HepG2 (cell line): ENCODE data around the gene WSCD2. TPM values are rescaled to one million over a fixed set of nuclear protein-coding genes. Genes with fewer than 3 reads are reported as not detected.

ENCODE experiments used
- ATAC-seq: fragments of 200-7000 bp; cut with Tn5 transposase; 3 replicates; pipeline ENCODE4 v1.9.1; 2020; ENCODE audit warnings: mild to moderate bottlenecking, moderate library complexity
- BruUV-seq: library from RNA; stranded (reverse); fragments of 400-500 nt; replicated peaks from 2 replicates; lab custom pipeline; 2021; lab: Mats Ljungman, UMichigan
- CTCF ChIA-PET: fragments of 300-600 bp; formaldehyde crosslinking; extraction: SDS; loops from one replicate; lab custom pipeline; 2021; ENCODE audit warnings: low total read pairs, inconsistent platforms, low intra/inter-chr PET ratio; lab: Yijun Ruan, JAX
- POLR2A ChIA-PET: fragments of 350-600 bp; sonication (Branson Sonifier 250); formaldehyde crosslinking; loops from one replicate; lab custom pipeline; 2020; ENCODE audit warnings: antibody characterized with exemption, inconsistent platforms; lab: Yijun Ruan, JAX
- DNase-seq: peaks from one replicate; pipeline ENCODE4 v3.0.0-alpha.2; 2015; ENCODE audit warnings: low spot score
- FAIRE-seq: peaks from 3 replicates; lab custom pipeline; 2011; peaks lifted over from hg19 to GRCh38; lab: Jason Lieb, UNC
- H2AFZ ChIP-seq: one replicate; pipeline ENCODE4 v1.6.1; 2011; ENCODE audit warnings: low read length, inconsistent platforms
- H3K27ac ChIP-seq: fragments of 300-600 bp; 3 replicates; pipeline ENCODE4 v1.8.0; 2011; ENCODE audit warnings: mixed run types, mild to moderate bottlenecking, mixed read lengths, low read length, inconsistent platforms; ENCODE audit not compliant: insufficient read depth; ENCODE audit errors: extremely low read length
- H3K27me3 ChIP-seq, 2 experiments: fragments of 200-600 bp in 1 of 2; 2 replicates in 1 of 2; 3 replicates in 1 of 2; pipeline versions ENCODE4 v1.6.0 to v1.8.0; 2011; ENCODE audit warnings: low read length in 2 of 2, mild to moderate bottlenecking in 2 of 2, moderate library complexity in 2 of 2, inconsistent platforms in 1 of 2; ENCODE audit not compliant: insufficient read depth in 2 of 2, control insufficient read depth in 1 of 2
- H3K36me3 ChIP-seq, 2 experiments: fragments of 200-600 bp in 1 of 2; replicated peaks in 1 of 2; 2 replicates in 1 of 2; 3 replicates in 1 of 2; pipeline versions ENCODE4 v1.5.1 to v1.8.0; 2011; ENCODE audit warnings: low read length in 2 of 2, inconsistent platforms in 1 of 2; ENCODE audit not compliant: insufficient read depth in 2 of 2, control insufficient read depth in 1 of 2
- H3K4me1 ChIP-seq: 2 replicates; pipeline ENCODE4 v1.5.1; 2012; ENCODE audit warnings: low read length, inconsistent platforms; ENCODE audit not compliant: insufficient read depth
- H3K4me2 ChIP-seq: 2 replicates; pipeline ENCODE4 v1.6.0; 2011; ENCODE audit warnings: low read depth, low read length, inconsistent platforms
- H3K4me3 ChIP-seq, 3 experiments: fragments of 200-600 bp in 1 of 3; sonication (generic), shearing (Covaris generic) in 1 of 3; replicated peaks in 1 of 3; 2 replicates each; pipeline ENCODE4 v1.5.1; 2011 to 2016; ENCODE audit warnings: low read length in 3 of 3, inconsistent platforms in 2 of 3, low read depth in 2 of 3, mild to moderate bottlenecking in 2 of 3, control low read depth in 1 of 3, mixed read lengths in 1 of 3; ENCODE audit not compliant: insufficient read depth in 1 of 3
- H3K79me2 ChIP-seq: one replicate; pipeline ENCODE4 v1.6.1; 2011; ENCODE audit warnings: low read length, inconsistent platforms; ENCODE audit not compliant: insufficient read depth
- H3K9ac ChIP-seq: 2 replicates; pipeline ENCODE4 v1.6.0; 2011; ENCODE audit warnings: mild to moderate bottlenecking, low read depth, low read length, inconsistent platforms; ENCODE audit not compliant: insufficient read depth
- H3K9me3 ChIP-seq: 2 replicates; pipeline ENCODE4 v1.5.1; 2012; ENCODE audit warnings: mild to moderate bottlenecking, low read length
- H4K20me1 ChIP-seq: 2 replicates; pipeline ENCODE4 v1.6.0; 2011; ENCODE audit warnings: inconsistent platforms, mild to moderate bottlenecking, low read length, moderate library complexity; ENCODE audit not compliant: insufficient read depth
- CEBPZ ChIP-seq: IDR thresholded peaks from 2 replicates; pipeline ENCODE4 v1.6.1; 2012; ENCODE audit warnings: low read length, improper control_type of control experiment
- HOMEZ ChIP-seq: IDR thresholded peaks from 2 replicates; pipeline ENCODE4 v1.6.1; 2016; ENCODE audit warnings: low read depth
- ISX ChIP-seq: sonication (generic); formaldehyde crosslinking; conservative IDR thresholded peaks from 2 replicates; pipeline ENCODE4 v1.5.0; 2020; ENCODE audit warnings: missing genetic modification reagents
- THYN1 ChIP-seq: sonication (generic); formaldehyde crosslinking; IDR thresholded peaks from 2 replicates; pipeline ENCODE4 v1.8.1; 2023; ENCODE audit warnings: low read depth, mild to moderate bottlenecking, moderate library complexity, missing genetic modification reagents, borderline replicate concordance
- ZKSCAN5 ChIP-seq: sonication (generic); formaldehyde crosslinking; IDR thresholded peaks from 2 replicates; pipeline ENCODE4 v1.5.1; 2020; ENCODE audit warnings: mild to moderate bottlenecking, missing genetic modification reagents
- ZNF331 ChIP-seq: sonication (generic); formaldehyde crosslinking; IDR thresholded peaks from 2 replicates; pipeline ENCODE4 v1.4.0; 2020; ENCODE audit warnings: missing genetic modification reagents
- ZNF333 ChIP-seq: sonication (generic); formaldehyde crosslinking; IDR thresholded peaks from 2 replicates; pipeline ENCODE4 v1.4.0; 2020; ENCODE audit warnings: mild to moderate bottlenecking, missing genetic modification reagents, borderline replicate concordance
- ZNF770 ChIP-seq: sonication (generic); formaldehyde crosslinking; IDR thresholded peaks from 2 replicates; pipeline ENCODE4 v1.5.0; 2020; ENCODE audit warnings: mild to moderate bottlenecking, missing genetic modification reagents
- ZNF883 ChIP-seq: sonication (generic); formaldehyde crosslinking; IDR thresholded peaks from 2 replicates; pipeline ENCODE4 v1.5.1; 2020; ENCODE audit warnings: mild to moderate bottlenecking, missing genetic modification reagents; ENCODE audit errors: not compliant biosample characterization
- WGBS: methylation state at CpG from one replicate; pipeline ENCODE4 v1.1.6; 2017; ENCODE audit warnings: low lambda C conversion rate; 5-methylcytosine and 5-hydroxymethylcytosine counted together
- in situ Hi-C: cut with HindIII; loops from 2 replicates; pipeline ENCODE4 v1.10.0; 2017; ENCODE audit warnings: low pct_unique_long_range_greater_than_20kb; ENCODE audit not compliant: extremely low pct_ligation_motif_present
- intact Hi-C: fragments of 100-400 bp; cut with micrococcal nuclease; formaldehyde crosslinking; loops from one replicate; pipeline ENCODE4 v1.10.0; 2022; ENCODE audit not compliant: unreplicated experiment
- polyA plus RNA-seq, 8 experiments: library from polyadenylated mRNA; depleted of rRNA in 3 of 8; stranded (reverse) in 7 of 8; unstranded in 1 of 8; fragments of >200 nt; fragmentation: Illumina TruSeq in 4 of 8; extraction: Trizol in 4 of 8; gene quantifications; 2 replicates each; pipeline versions ENCODE4 v1.2.1 to v1.2.3, GENCODE V29; 2011 to 2016; ENCODE audit warnings: low read depth in 4 of 8, missing spikeins in 1 of 8, mixed read lengths in 1 of 8; ENCODE audit not compliant: insufficient read depth in 1 of 8
- total RNA-seq, 5 experiments: library from RNA; depleted of rRNA; stranded (reverse); fragments of >200 nt; fragmentation: Illumina TruSeq; extraction: Trizol; gene quantifications; 2 replicates each; pipeline ENCODE4 v1.2.3, GENCODE V29; 2016; ENCODE audit warnings: low read depth in 1 of 5
- TF ChIP-seq, protein P1 (sequence below): sonication (generic); formaldehyde crosslinking; IDR thresholded peaks from 2 replicates; pipeline ENCODE4 v1.5.0; 2020; ENCODE audit warnings: mild to moderate bottlenecking, missing genetic modification reagents
- TF ChIP-seq, protein P2 (sequence below): sonication (generic); formaldehyde crosslinking; IDR thresholded peaks from 2 replicates; pipeline ENCODE4 v1.5.1; 2020; ENCODE audit warnings: mild to moderate bottlenecking, moderate library complexity, missing genetic modification reagents

Gene WSCD2
- total and polyA plus RNA-seq, 2 of the 13 experiments (the other 11 are each of a cell fraction or from before 2014, with no cell fraction given): not detected

DNA sequence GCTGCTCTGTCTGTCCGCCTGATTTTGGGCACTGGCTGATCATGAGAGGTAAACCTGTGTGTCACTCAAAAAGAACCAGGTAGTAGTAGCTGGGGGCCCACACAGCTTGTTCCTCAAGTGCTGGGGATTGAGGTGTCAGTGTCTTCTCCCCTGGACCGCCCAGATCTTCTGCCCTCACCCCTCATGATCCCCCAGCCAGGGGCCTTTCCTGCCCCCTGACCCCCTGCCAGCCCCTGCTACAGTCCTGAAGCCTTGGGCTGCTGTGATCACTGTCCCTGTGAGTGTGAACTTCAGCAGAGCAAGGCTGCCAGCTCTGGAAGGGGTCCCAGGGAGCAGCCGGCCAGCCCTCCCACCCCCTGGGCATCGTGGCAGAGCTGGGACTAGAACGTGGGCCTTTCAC, 11.4 kb downstream of the WSCD2 start:
- FAIRE-seq: no peak
- Histone ChIP-seq H3K4me1 (no peaks in the 10 kb centered on the region), H3K27me3 (peaks cover 0 to 5% of the 10 kb centered on the region in 2 experiments; a peak in 1 of 5 replicates), H3K36me3 (no peaks in the 10 kb centered on the region), H3K27ac (no peak overlapping the region), H3K9me3 (no peaks in the 10 kb centered on the region), H3K79me2 (no peaks in the 10 kb centered on the region), H2AFZ (no peak overlapping the region), H3K9ac (no peak overlapping the region), H3K4me2 (no peak overlapping the region), H4K20me1 (no peaks in the 10 kb centered on the region), H3K4me3 (no peak overlapping the region)
- CTCF ChIA-PET: no interaction called here
- no peak for ATAC-seq
- in situ Hi-C loops (no loop called here), intact Hi-C loops (no loop called here)
- no TSS peak for BruUV-seq
- POLR2A ChIA-PET: no interaction called here
- WGBS: no CpG with 5 or more reads among the region's 5 CpGs
- no peak for DNase-seq
- TF ChIP-seq ZNF331 (CRISPR knock-in tag) (no peak), ZNF333 (no peak), HOMEZ (no peak), ZNF770 (CRISPR knock-in tag) (no peak), ZKSCAN5 (CRISPR knock-in tag) (no peak), ISX (CRISPR knock-in tag) (no peak), ZNF883 (CRISPR knock-in tag) (no peak), THYN1 (CRISPR knock-in tag) (no peak), CEBPZ (no peak)
- TF ChIP-seq, protein P1, sequence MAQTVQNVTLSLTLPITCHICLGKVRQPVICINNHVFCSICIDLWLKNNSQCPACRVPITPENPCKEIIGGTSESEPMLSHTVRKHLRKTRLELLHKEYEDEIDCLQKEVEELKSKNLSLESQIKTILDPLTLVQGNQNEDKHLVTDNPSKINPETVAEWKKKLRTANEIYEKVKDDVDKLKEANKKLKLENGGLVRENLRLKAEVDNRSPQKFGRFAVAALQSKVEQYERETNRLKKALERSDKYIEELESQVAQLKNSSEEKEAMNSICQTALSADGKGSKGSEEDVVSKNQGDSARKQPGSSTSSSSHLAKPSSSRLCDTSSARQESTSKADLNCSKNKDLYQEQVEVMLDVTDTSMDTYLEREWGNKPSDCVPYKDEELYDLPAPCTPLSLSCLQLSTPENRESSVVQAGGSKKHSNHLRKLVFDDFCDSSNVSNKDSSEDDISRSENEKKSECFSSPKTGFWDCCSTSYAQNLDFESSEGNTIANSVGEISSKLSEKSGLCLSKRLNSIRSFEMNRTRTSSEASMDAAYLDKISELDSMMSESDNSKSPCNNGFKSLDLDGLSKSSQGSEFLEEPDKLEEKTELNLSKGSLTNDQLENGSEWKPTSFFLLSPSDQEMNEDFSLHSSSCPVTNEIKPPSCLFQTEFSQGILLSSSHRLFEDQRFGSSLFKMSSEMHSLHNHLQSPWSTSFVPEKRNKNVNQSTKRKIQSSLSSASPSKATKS (CRISPR knock-in tag): no peak
- TF ChIP-seq, protein P2, sequence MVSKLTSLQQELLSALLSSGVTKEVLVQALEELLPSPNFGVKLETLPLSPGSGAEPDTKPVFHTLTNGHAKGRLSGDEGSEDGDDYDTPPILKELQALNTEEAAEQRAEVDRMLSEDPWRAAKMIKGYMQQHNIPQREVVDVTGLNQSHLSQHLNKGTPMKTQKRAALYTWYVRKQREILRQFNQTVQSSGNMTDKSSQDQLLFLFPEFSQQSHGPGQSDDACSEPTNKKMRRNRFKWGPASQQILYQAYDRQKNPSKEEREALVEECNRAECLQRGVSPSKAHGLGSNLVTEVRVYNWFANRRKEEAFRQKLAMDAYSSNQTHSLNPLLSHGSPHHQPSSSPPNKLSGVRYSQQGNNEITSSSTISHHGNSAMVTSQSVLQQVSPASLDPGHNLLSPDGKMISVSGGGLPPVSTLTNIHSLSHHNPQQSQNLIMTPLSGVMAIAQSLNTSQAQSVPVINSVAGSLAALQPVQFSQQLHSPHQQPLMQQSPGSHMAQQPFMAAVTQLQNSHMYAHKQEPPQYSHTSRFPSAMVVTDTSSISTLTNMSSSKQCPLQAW (CRISPR knock-in tag): no peak
